Activated naive CD4-positive, alpha-beta T cell treated with Interleukin-2 at 50 U/mL for 16 hours (primary cell): ENCODE results near the gene PGM1.
A peak's percentile ranks its signal among the peaks of the same experiment; 100 is the strongest.

Experiments used
- DNase-seq: peaks from one replicate; pipeline ENCODE4 v3.0.0-alpha.2; 2020

PGM1 gene

DNA sequence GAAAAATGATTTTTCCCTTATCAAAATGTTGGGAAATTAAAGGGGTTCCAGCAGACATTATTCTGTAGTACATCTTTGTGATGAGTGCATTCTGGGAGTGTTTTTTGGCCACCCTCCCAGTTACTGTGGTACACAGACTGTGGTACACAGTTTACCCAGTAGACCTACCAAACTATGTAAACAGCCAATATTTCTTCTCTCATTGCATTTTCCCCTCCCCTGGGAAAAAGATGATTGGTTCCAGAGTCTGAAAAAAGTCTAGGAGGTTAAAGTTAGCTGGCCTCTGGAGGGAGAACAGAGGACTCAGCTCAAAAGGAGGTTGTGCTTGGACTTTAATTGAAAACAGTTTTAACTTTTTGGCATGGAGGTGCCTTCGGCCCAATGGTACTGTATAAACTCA, 42.5 kb downstream of the PGM1 start:
- DNase-seq: no peak

DNA sequence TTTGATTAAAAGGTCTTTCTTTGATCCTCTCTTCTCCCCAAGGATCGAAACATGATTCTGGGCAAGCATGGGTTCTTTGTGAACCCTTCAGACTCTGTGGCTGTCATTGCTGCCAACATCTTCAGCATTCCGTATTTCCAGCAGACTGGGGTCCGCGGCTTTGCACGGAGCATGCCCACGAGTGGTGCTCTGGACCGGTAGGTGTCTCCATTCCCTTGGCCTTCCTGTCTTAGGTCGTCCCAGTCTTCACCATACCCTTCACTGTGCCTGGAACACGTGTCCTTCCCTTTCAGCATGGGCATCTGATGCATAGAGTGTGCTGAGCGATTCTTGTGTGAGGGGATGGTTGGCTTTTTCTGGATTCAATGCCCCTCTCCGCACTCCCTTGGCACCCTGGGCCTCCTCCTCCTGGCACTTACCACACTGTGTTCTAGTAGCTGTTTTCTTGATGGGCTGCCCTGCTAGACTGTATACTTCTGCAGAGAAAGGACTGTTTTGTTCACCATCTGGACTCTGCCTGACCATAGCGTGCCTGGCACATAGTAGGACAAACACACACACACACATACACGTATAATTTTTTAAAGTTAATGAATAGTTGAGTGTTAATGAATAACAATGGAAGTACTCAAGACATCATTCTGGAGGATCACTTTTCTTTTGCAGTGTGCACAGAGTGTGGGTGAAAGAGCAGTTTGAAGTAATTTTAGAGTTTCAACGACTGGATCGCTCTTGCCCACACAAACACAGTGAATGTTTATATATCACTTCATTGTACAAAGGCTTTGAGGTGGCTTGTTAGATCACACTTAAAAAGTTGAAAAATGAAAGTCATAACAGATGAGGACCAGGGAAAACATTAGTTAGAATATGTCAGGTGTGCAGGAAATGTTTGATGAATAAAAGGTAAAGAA, 43.2 kb downstream of the PGM1 start:
- no peak for DNase-seq

GRCh38 chr1:63638471-63638870, 45.3 kb downstream of the PGM1 start:
- DNase-seq: no peak

DNA sequence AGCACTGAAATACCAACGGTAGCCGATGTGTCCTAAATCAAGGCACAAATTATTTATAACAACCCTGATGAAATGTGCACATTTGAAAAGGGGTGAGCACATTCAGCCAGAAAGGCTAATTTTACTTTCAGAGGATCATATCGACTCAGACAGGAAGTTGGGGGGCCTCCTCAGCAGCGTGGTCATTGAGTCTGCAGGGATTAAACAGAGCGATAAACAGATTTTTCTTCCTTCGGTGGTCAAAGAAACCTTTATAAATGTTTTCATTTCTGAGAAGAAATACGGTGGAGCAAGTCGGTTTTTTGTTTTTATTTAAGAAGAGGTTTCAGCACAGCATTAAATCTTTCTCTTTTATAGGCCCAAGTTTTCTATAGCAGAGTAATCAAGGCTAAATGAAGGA, 45.7 kb downstream of the PGM1 start:
- no peak for DNase-seq

- DNase-seq: no peak
Measured at GRCh38 chr1:63640633-63641567, 47.7 kb downstream of the PGM1 start.

GRCh38 chr1:63641615-63642014, 48.4 kb downstream of the PGM1 start:
- DNase-seq: no peak

DNA sequence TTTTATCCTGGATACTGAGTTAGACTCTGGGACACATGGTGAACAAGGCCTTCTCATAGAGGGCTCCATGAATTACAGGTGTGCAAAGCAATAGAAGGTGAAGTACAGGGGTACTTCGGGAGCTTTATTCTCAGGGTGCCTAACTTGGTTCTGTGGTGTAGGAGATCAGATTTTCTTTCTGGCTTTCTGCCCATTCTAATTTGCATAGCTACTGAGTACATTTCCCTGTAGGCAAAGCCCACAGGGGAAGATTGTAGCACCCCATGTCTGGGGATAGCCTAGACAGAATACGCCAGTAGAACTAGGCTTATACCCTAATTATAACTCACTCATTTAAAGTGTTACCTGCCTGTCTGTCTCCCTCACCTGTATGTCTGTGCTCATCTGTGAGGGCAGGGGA, 49.7 kb downstream of the PGM1 start:
- DNase-seq: no peak

GRCh38 chr1:63643517-63643916, 50.3 kb downstream of the PGM1 start:
- DNase-seq: no peak

DNA sequence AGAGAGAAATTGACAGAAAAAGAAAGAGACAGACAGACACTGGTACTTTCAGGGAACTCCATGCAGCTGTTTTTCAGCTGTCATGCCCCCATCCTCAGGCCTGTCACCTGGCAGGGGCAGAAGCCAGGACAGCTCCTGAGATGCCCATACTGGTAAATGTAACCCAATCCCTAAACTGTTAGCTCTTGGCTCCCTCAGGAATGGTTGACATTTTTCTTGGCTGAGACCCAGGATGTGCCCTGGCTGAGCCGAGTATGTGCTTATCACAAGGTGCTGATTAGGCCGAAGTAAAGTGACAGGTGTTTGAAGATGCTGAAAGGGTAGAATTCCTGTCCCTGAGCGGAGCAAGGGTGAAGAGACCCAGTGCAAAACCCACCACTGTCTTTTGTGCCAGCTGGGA, 50.7 kb downstream of the PGM1 start:
- no peak for DNase-seq

DNA sequence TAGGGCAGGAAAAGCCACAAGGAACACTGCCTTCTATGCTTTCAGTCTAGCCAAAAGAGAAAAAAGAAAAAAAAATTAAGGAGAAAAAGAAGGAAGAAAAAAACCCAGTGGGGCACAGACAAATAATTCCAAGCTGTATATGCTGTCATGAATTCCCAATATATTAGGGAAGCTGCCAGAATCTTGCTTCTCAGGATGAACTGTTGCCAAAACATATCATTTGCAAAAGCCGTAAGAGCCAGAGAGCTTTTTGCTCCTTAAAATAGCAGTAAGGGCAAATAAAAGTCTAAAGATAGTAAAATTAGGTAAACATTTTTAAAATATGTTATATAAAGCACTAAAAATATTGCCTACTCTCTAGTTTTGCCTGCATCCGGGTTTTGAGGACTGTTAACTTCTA, 52.1 kb downstream of the PGM1 start:
- no peak for DNase-seq

DNA sequence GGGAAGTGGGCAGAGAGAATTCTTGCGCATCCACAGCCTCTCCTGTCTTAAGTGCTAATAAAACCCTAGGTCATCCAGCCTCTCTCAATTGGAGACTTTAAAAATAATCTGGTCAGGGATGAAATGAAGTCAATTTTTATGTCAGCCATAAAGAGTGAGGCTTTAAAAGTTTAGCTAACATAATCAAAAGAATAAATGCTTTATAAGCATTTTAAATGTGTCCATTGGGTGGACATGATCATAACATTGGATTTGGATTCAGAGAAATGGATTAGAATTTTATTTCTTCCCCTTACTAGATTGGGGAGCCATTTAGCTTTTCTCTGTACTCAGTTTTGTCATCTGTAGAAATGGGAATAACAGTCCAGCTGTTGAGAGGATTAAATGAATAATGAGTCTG, 55.5 kb downstream of the PGM1 start:
- DNase-seq: no peak

DNA sequence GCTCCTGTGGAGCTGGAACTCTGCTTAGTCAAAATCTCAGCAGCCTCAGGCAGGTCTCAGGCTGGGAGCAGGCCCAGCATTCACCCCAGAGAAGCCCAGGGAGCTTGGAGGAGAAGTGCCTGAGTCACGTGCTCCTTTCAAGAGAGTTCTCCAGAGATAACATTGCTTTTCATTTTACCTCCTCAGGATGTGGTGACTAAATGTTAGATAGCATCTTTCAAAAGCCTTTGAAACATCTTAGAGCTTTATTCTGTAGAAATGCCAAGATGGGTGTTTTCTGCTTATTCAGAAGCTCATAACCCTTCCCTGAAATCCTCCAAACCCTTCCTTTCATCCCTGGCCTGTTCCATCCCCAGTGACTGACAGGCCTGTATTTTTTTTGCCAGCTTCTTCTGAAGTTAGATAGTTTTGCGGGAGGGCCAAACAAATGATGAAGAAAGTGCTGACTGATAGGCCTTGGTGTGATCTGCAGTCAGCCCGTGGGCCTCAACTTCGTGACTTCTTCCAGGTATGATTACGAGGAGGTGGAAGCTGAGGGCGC, 58.0 kb downstream of the PGM1 start:
- DNase-seq: peak; percentile 14

DNA sequence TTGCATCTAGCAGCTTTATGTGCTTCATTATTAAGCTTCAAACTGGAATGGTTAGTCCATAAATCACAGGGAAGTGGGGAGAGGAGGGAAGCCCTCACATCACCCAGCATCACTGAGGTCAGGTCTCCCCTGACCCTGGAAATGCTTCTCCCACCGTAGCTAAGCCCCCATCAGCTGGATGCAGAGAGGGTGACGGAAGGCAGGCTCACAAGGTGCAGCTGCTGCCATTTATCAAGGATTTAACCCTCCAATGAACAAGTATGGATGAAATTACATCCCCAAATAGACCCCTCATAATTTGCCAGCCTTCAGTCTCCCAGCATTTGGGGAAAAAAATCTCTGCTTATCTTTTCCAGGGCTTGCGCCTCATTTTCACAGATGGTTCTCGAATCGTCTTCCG, 60.8 kb downstream of the PGM1 start:
- DNase-seq: no peak

GRCh38 chr1:63659448-63659847, 66.2 kb downstream of the PGM1 start:
- no peak for DNase-seq

GRCh38 chr1:63662056-63662836, 69.0 kb downstream of the PGM1 start:
- DNase-seq: no peak

DNA sequence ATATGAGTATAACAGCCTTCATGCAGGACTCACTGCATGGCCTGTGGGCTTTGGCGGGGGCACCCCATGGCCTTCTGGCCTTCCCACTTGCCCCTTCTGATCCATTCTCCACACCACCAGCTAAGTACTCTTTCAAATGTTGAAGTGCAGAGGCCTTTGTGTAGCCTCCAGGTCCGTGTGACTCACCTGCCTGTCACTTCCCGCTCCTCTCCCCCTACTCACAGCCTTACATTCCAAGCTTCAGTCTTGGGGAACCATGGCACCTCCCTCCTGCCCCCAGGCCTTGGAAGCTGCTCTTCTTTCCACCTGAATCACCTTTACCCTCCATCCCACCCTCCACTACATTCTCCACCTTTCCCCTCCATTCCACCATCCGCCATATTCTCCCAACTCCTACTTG, 69.6 kb downstream of the PGM1 start:
- no peak for DNase-seq

DNA sequence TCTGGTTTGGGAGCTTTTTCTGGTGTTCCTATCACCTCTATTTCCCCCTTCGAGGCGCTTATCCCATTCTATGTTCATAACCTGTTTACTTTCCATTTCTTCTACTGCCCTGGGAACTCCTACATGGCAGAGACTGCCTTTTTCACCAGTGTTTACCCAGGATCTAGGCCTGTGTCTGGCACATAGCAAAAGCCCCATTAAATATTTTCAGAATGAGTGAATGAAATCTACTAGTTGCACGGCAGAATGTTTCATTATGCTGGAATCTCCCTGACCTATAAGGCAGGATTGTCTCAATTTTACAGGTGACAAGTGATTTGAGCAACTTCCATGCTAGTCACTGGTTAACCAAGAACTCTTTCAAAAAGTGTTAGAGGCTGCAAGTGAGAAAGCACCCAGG, 70.1 kb downstream of the PGM1 start:
- no peak for DNase-seq

DNA sequence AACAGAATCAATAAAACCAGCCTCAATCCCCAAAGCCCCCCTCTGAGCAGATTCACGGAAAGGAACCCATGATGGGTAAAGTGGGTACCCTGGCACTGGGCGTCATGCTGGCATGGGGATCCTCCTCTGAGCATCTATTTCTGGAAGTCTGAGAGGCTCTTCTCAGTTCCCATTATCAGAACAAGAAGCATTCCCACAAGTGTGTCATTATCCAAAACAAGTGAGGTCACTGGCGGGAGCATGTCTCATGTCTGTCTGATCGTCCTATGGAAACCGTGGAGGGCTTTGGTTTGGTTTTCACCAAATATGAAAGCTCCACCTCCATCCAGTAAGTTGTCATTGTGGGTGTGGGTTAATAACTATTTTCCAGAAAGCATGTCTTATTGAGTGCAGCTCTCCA, 70.7 kb downstream of the PGM1 start:
- DNase-seq: no peak

DNA sequence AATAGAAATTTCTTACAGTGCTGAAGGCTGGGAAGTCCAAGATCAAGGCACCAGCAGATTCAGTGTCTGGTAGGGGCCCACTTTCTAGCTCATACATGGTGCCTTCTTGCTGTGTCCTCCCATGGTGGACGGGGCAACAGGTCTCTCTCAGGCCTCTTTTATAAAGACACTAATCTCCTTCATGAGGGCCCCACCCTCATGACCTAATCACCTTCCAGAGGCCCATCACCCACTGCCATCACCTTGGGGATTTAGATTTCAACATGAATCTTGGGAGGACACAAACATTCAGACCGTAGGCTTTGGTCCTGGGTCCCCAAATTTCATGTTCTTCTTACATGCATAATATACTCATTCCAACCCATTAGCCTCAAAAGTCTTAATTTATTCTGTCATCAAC, 71.5 kb downstream of the PGM1 start:
- DNase-seq: no peak

- no peak for DNase-seq
Measured at GRCh38 chr1:63665410-63665809, 72.2 kb downstream of the PGM1 start.

GRCh38 chr1:63665824-63666223, 72.6 kb downstream of the PGM1 start:
- no peak for DNase-seq

DNA sequence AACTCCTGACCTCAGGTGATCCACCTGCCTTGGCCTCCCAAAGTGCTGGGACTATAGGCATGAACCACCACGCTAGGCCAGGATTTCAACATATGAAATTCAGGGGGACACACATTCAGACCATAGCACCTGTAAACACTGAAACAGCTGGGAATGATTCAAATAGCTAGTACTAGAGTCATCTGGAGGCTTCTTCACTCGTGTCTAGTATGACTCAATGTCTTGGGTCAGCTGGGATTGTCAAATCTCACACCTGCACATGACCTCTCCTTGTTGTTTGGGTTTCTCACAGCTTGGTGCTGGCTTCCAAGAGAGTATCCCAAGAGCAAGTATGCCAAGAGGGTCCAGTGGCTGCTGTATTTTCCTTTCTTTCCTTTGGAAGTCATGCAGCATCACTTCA, 75.1 kb downstream of the PGM1 start:
- DNase-seq: no peak
